B cell (primary cell): Measurements from ENCODE around the gene ABCA4.

Source experiments
- EZH2 ChIP-seq: IDR thresholded peaks from 2 replicates; pipeline ENCODE4 v1.6.1; 2012; ENCODE audit warnings: borderline replicate concordance, low read depth, mild to moderate bottlenecking, moderate library complexity, low read length; ENCODE audit not compliant: insufficient read depth, poor library complexity, severe bottlenecking
- TF ChIP-seq, protein P1 (sequence below): fragments of 200-600 bp; IDR thresholded peaks from one replicate; pipeline ENCODE4 v1.8.0; 2022; ENCODE audit warnings: antibody characterized with exemption, mild to moderate bottlenecking

DNA sequence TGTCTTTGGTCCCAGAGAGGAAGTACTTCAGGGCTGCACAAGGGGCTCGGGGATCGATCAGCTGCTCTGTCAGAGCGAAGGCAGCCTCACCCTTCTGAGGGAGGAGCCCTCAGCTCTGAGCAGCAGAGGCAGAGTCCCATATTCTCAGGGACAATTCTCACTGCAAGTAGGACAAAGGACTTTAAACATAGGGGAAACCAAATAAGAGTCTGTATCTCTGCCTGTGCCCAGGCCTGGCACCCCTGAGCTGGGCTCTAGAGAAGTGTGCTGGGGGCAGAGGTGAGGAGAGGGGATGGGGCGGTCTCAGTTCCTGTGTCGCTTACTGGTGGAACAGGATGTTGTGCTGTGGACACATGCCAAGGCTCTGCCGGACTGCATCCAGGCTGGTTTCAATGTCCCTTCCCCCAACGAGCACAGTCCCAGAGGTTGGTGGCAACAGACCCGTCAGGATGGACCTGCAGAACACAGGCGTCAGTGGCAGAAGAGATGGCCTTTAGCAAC lies 76.6 kb downstream of the ABCA4 start:
- TF ChIP-seq, protein P1, sequence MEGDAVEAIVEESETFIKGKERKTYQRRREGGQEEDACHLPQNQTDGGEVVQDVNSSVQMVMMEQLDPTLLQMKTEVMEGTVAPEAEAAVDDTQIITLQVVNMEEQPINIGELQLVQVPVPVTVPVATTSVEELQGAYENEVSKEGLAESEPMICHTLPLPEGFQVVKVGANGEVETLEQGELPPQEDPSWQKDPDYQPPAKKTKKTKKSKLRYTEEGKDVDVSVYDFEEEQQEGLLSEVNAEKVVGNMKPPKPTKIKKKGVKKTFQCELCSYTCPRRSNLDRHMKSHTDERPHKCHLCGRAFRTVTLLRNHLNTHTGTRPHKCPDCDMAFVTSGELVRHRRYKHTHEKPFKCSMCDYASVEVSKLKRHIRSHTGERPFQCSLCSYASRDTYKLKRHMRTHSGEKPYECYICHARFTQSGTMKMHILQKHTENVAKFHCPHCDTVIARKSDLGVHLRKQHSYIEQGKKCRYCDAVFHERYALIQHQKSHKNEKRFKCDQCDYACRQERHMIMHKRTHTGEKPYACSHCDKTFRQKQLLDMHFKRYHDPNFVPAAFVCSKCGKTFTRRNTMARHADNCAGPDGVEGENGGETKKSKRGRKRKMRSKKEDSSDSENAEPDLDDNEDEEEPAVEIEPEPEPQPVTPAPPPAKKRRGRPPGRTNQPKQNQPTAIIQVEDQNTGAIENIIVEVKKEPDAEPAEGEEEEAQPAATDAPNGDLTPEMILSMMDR = no peak
- TF ChIP-seq EZH2 = no peak
